Left ventricle myocardium superior (tissue), 1 donor: ENCODE results near the gene CLK2. TPM values are rescaled to one million over a fixed set of nuclear protein-coding genes. Genes with fewer than 3 reads are reported as not detected.
A peak's percentile ranks its signal among the peaks of the same experiment; 100 is the strongest.

Experiments
- ATAC-seq: fragments of 200-7000 bp; cut with Tn5 transposase; one replicate; pipeline ENCODE4 v1.9.1; 2020; ENCODE audit warnings: mild to moderate bottlenecking, moderate library complexity
- DNase-seq: peaks from one replicate; pipeline ENCODE4 v3.0.0-alpha.2; 2020
- intact Hi-C: fragments of 100-400 bp; cut with micrococcal nuclease; formaldehyde crosslinking; loops from one replicate; pipeline ENCODE4 v1.11.0; 2022
- total RNA-seq: library from RNA; stranded (reverse); fragmentation: NEBNext Ultra II Directional; extraction: Animal tissue kit (Norgen Biotek cat#: 25700); gene quantifications from one replicate; pipeline ENCODE4 v1.2.1, GENCODE V29; 2021
- donor health status: DM: no; HTN: yes; CAD: no; lungs with severe emphysema.

The CLK2 gene
- total RNA-seq, 1 donor from 2014 or later, result 18.9 TPM

DNA sequence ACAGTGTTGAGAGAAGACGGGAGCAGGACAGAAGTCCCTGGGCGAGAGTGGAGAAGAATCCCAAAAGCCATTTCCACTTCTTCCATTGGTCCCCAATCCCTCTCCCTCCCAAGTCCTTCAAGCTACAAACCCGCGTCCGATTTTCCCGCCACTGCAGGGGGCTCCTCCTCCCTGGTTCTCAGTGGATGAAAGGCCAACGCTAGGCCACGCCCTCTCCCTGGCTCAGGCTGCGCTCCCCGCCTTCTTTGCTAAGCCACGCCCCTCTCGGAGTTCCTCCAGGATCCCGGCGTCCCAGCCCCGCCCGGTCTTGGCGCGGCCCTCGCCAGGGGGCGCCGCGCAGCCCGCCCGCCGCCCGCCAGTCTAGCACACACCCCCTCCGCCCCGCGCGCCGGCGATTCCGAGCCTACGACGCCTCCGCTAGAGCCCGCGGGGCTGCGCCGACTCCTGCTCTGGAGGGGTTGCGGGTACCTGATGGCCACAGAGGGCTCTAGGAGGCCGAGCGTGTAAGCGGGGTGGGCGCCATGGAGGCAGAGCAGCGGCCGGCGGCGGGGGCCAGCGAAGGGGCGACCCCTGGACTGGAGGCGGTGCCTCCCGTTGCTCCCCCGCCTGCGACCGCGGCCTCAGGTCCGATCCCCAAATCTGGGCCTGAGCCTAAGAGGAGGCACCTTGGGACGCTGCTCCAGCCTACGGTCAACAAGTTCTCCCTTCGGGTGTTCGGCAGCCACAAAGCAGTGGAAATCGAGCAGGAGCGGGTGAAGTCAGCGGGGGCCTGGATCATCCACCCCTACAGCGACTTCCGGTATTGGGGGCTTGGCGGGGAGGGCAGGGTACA is 4.0 kb upstream of the CLK2 start, which contains the start of gene HCN3:
Gene HCN3 (plus strand): TSS at position 394 of the 832 bp plus-strand sequence. CDS start 128 bp downstream, at position 522.
- ATAC-seq (peak; percentile 86), DNase-seq (peak; percentile 99)
- intact Hi-C loops, result loop anchor here (10.0 kb wide), 1 partner anchor 48 kb away; the partner anchor contains the start of gene RUSC1

DNA sequence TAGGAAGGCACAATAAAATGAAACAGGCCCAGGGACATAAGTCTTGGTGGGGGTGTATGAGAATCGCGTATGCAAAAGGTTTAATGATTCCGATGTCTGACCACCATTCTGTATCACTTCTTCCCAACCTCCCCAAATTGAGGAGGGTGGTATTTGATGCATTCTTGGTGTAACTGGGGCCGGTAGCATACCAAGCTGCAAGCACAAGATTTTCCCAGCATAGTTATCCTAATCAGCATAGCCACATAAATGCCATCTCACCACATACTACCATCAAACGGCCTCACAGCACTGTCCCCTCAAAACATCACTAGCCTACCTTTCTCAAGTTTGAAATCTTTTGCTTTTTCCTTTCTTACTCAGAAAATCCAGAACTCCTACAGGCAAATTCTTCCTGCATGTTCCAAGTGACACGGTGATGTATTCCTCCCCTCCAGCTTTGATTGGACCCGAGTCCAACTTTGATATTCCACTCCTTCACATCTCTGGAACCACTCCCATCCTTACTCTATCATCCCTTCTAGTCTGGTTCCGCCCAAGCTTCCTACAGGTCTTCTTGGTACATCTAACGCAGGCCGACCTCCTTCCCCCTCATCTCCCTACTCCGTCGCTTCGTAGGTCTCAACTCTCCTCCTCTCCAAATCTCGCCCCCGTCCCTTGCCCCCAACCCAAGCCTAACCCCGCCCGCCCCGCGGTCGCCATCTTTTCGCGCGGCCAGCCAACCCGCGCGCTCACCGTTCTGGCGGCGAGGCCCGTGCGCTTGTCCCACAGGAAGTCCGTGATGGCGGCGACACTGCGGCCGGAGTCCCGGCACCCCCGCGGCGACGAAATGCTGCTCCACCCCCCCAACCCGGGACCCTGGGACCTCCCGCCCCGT is 600 bp downstream of the CLK2 start:
- ATAC-seq (peak; percentile 45), DNase-seq (no peak)
- intact Hi-C loops, result loop anchor here (10.0 kb wide), 1 partner anchor 52 kb away; the partner anchor contains the start of gene RUSC1

DNA sequence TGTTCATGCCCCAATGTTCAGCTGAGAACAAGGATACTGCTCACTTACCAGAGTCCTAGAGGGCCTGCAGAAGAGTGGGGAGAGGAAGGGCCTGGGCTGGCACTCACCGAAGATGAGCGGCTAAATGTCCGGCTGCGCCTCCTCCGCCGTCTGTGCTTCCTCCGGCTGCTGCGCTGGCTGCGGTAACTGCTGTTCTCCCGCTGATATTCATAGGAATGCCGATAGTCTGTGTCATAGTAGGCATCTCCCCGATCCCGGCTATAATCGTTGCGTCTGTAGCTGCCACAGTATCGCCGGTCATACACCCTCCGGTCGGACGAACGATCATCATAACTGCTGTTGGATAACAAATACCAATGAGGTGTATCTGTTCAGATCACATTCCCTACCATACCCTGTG is 3.9 kb downstream of the CLK2 start:
- DNase-seq, result no peak
- no peak for ATAC-seq
- intact Hi-C loops, result no loop called here

DNA sequence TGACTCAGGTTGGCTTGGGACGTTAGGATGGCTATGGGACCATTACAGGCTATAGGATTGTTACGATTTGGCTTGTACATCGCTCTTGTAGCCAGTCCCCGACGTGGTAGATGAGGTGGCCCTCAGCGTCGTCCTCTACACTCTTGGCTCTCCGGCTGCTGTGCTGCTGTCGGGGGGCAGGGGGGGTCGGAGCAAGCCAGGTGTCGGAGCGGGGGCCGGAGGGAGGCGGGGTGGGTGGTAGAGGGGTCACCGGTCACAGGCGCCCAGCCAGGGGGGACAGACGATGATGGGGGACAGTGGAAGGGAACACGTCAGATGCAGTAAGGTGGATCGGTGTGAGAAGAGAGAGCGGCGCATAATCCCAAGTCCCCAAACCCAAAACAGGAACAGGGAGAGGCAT is 4.7 kb downstream of the CLK2 start:
- DNase-seq (no peak), ATAC-seq (no peak)
- intact Hi-C loops, result no loop called here

DNA sequence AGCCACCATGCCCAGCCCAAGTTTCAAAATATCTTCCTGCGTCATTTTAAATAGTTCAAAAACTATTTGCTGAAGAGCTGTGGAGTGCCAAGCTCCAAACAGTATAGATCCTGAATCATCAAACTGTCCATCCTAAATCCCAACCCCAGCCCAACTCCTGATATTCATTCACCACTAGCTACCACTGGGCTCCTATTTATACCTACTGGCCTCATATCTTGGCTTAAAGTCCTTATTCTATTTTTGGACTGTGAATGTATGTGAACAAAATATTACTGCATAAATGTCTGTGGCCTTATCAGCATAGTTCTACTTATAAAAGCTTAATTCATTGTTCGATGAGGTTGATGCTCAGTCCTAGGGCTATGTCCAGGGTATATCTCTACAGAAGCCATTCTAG is 5.9 kb downstream of the CLK2 start:
- ATAC-seq, result peak; percentile 52

DNA sequence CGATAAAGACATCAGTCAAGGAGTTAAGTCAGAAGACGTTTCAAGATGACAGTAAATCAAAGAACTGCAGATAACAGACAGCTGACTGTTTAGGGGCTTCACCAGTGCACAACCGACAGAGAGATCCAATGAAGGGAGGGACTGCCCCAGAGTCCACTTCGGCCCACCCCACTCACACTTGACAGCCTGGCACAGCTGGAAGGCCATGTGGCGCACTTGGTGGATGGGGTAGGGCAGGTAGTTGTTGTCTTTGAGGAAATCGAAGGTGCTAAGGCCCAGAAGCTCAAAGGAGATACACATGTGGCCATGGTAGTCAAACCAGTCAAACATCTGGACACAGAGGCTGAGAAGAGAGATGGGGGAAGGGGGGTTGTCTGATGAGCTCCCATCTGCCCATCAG is 6.8 kb downstream of the CLK2 start:
- no peak for ATAC-seq
- intact Hi-C loops, result no loop called here

More for the DNA sequence above, 5.9 kb downstream of the CLK2 start:
- DNase-seq, result no peak
- intact Hi-C loops, result no loop called here

DNA sequence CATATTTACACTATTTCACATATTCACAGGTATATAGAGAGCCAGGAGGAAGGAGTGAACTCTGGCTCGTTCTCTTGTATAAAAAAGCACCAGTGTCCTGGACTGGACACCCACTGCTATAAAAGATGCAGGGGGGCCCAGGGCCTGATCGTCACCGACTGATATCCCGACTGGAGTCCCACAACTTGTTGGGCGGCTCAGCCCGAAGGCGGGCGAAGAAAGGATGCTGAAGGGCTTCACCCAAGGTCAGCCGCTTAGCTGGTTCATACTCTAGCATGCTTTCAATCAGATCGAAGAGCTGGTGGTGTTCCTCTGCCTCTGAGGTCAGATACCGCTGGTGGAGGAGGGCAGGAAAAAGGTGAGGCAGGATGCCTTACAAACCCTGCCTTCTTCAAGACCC is 10.2 kb downstream of the CLK2 start:
- intact Hi-C loops, result no loop called here
- ATAC-seq (no peak), DNase-seq (no peak)

More for the DNA sequence above, 6.8 kb downstream of the CLK2 start:
- DNase-seq, result no peak

DNA sequence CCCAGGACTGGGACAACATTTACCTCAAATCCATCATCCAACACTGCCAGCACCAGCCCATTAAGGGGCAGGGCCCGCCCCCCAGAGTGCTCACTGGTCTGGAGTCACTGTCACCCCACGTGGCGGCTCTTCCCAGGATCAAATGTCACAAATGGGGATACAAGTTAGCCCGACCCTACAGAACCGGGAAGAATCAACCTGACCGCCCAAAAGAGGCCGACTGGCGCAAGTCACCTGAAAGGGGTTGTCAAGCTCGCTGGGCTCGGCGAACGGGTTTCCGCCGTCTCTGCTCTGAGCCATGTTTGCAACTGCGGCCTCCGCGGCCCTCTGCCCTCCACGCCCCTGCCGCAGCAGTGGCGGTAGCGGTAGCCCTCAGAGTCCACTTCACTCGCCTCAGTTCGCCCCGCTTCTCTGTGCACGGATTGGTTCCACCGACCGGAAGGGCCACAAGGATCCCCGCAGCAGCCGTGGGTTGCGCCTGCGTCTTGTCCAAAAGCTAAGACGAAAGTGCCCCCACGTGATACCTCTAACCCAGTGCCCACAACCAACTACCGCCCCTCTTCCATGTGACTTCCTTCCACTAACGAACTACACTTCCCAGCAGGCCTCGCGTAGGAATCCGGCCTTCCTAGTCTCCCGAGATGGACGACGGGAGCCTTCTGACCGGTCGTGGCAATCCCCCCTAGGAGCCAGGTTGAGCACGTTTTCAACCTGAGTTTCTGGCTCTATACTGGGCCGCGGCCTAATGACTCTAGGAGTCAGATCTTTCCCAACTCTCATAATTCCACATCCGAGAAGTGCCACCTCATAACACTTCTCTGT is 11.2 kb downstream of the CLK2 start, which contains the start of gene SCAMP3:
Gene SCAMP3 (minus strand): TSS at position 509 of the 822 bp plus-strand sequence. CDS start 209 bp downstream, at position 300.
- peak; percentile 97 for ATAC-seq
- intact Hi-C loops, result no loop called here
- peak; percentile 94 for DNase-seq

DNA sequence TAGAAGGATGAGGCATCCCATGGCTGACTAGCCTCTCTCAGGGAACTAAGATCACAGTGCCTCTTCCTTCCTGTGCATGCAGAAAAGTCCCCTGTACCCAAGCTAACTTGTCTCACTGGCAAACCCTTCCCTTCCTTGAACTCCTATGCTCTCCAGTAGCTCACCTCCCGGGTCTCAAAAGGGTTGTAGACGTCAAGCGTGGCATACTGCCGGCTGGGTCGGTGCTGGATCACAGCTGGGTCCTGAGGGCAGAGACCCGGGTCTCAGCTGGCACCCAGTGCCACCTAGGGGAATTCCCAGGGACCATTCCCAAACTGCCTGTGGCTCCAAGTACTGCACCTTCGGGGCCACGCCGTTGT is 11.8 kb downstream of the CLK2 start:
- intact Hi-C loops, result no loop called here
- no peak for ATAC-seq
- no peak for DNase-seq

DNA sequence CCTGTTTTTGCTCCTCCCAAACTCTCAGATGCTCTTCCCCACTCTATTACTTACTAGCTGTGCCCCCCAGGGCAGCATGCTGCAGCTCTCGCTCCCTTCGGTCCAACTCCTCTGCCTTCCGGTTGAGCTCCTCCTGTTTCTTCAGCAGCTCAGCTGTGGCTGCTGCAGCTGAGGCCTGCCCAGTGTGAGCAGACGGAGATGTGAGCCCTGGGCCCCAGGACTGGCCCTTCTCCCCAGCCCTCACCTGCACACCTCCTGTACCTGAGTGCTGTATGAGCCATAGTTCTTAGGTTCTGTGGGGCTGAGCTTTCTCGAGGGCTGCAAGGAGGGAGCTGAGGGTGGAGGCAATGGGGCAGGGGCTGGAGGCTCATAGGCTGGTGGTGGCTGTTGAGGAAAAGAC is 13.0 kb downstream of the CLK2 start:
- intact Hi-C loops, result no loop called here
- DNase-seq, result no peak
- no peak for ATAC-seq

DNA sequence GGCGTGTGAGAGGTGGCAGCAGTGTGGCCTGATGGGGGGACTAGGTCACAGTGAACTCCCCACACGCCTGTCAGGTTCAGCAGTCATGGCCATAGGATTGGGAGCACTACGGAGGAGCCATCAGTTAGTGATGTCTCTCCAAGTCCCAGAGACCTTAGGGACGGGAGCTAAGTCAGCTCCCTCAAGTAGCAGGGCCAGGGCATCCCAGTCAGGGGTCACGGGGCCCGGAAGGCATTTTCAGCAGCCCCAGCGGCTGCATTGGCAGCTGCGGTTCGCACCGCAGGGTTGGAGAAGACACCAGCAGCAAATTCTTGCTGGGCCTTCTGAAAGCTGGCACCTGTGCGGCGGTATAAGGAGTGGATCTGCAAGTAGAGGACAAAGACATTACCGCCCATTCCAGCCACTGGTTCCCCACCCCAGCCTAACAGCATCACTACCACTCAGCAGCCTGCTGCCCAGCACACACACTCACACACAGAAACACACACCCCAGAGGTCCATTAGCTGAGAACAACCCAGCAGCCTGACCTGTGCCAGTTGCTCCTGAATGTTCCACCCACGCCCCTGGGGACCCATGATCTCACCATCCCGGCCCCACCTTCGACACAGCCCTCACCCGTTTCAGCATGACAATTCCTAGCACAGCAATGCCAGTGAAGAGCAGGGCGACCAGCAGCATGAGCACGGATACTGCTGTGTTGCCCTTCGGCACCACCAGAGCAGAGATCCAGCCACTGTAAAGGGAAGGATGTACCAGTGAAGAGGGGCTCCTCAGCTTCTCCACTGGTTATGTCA is 17.0 kb downstream of the CLK2 start:
- ATAC-seq, result peak; percentile 1
- intact Hi-C loops, result no loop called here
- DNase-seq, result no peak

DNA sequence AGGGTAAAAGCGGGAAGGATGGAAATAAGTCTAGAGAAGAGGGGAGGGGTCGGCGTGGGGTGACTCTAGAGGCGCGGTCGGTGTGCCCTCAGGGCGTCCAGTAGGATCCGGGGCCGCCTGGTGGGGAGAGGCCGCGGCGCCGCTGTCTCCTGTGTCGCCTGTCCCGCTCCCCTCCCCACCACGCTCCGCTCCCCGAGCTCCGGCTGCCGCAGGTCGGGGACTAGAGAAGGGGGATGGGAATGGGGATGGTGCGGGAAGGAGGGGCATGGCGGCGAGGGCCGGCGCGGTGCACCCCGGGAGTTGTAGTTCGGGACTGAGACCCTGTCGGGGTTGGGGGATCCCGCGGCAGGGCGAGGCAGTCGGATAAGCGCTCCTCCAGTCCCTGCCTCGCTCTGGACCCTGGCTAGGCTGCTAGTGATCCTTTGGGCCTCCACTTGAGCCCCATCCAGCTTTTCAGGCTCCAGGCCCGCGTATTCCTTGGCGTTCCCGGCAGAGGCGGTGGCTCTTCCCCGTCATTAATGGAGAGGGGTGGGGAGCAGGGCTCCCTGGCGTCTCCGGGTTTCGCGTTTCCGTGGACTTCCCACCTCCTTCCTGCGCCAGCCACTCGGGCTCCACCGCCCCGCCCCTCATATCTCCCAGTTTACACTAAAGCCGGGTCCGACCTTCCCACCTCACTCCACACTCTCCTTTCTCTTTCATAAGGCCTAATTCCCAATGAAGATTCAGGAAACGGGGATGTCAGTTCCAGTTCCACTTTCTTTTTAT is 17.9 kb downstream of the CLK2 start, which contains the start of gene ENTREP3:
Gene ENTREP3 (minus strand): TSS at position 241 of the 765 bp plus-strand sequence. CDS start 606 bp downstream, outside the sequence.
- DNase-seq (peak; percentile 92), ATAC-seq (peak; percentile 91)
- intact Hi-C loops, result no loop called here

DNA sequence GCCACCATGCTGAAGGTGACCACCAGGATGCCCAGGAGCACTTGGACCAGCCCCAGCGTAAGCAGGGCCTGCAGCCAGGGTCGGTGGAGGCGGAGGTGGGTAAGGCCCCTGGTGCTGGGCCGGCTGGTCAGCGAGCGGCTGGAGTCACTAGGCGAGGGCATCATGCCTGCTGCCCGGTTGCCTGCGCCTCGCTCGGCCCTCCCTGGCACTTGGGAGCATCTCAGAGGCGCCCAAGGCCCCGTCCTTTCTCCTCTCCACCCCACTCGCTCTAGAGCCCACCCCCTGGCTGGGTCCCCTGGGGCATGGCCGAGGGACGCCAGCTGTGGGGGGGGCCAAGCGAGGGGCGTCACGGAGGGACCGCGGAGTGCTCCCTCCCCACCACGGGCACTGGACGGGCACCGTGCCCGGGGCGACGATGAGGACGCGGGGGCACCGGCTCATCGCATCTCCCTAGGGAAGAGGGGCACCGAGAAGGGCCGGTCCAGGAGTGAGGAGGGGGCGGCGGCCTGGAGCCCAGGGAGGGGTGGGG is 18.5 kb downstream of the CLK2 start:
- DNase-seq (peak; percentile 60), ATAC-seq (peak; percentile 11)
- intact Hi-C loops, result no loop called here

DNA sequence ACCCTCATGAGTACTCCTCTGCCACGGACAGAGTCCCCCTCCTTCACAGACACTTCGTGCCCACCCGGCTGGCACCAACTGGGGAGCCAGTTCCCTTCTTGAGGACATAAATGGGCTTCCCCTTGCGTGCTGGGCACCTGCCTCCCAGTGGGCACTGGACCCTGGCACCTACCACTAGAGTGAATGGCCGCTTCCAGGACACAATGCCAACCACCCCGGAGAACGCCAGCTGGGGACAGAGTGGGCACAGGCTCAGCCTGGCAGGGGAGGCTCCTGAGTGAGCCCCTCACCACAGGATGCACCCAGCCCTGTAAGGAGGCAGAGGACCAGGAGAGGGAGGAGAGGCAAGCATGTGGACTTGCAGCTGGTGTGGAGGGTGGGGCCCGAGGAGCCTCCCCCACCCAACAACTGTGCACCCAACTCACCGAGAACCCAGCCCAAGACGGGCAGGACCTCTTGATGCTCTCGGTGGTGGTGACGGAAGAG is 19.0 kb downstream of the CLK2 start:
- no peak for DNase-seq
- intact Hi-C loops, result no loop called here
- peak; percentile 0 for ATAC-seq

DNA sequence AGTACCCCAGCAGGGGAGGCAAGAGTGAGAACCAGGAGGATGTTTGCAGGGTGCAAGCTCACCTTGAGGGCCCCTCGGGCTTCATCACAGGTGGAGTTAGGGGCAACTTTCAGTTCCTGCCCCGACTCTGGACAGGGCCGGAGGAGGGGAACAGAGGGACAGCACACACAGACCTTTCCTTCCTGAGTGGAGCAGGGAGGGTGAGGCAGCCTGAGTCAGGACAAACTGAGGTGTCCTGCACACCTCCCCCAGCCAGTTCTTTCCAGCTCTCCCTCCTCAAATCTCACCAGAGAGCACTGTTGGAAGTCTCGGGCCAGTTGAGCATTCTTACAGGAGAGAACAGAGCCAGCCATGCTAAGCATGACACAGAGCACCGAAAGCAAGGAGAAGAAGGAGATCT is 19.5 kb downstream of the CLK2 start:
- ATAC-seq (no peak), DNase-seq (no peak)
- intact Hi-C loops, result no loop called here

DNA sequence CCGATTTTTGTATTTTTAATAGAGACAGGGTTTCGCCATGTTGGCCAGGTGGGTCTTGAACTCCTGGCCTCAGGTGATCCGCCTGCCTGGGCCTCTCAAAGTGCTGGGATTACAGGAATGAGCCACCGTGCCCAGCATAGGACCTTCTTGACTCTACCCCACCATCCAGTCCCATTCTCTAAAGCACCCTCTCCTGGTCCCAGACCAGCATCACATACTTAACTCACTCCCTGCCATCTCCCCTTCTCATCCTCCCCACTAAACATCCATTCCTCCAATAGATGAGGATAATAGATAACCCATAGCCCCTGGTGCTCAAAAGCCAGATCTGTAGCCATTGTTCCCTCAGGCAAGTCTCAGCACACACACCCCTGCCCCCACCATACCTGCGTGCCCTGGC is 20.1 kb downstream of the CLK2 start:
- intact Hi-C loops, result no loop called here
- ATAC-seq (no peak), DNase-seq (no peak)

DNA sequence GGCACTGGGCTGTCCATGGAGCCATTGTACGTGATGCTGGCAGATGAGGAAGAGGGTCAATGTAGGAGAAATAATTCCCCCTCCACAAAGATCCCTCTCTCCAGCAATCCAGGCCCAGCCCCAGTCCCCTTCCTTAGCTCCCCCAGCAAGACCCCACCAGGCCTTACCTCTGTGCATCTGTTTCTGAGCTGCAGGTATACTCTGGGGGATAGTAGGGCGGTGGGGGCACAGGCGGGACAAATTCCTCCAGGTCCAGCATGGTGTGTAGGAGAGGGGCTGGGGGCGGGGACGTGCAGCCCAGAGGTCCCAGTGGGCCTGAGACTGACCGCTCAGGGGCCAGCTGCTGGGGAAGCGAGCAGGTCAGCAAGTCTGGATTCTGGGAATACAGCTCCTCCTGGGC is 21.7 kb downstream of the CLK2 start:
- intact Hi-C loops, result no loop called here
- ATAC-seq, result no peak
- DNase-seq, result no peak
